ENCODE results near the gene CACNA1G.

The CACNA1G gene

GRCh38 chr17:50570032-50570431 is 9.5 kb downstream of the CACNA1G start:
- no peak for DNase-seq

- no peak for DNase-seq
Observed at GRCh38 chr17:50570528-50570927, 10.0 kb downstream of the CACNA1G start.

- no peak for DNase-seq
Observed at GRCh38 chr17:50571681-50572080, 11.2 kb downstream of the CACNA1G start.

- no peak for DNase-seq
Observed at GRCh38 chr17:50572541-50572940, 12.0 kb downstream of the CACNA1G start.

- DNase-seq: no peak
Observed at GRCh38 chr17:50573866-50574611, 13.5 kb downstream of the CACNA1G start.

GRCh38 chr17:50575581-50576210 is 15.2 kb downstream of the CACNA1G start:
- DNase-seq: no peak

GRCh38 chr17:50576864-50577263 is 16.3 kb downstream of the CACNA1G start:
- no peak for DNase-seq

- no peak for DNase-seq
Observed at GRCh38 chr17:50577451-50577954, 17.0 kb downstream of the CACNA1G start.

GRCh38 chr17:50578173-50578572 is 17.7 kb downstream of the CACNA1G start:
- DNase-seq: no peak

GRCh38 chr17:50579399-50579798 is 18.9 kb downstream of the CACNA1G start:
- no peak for DNase-seq

- no peak for DNase-seq
Observed at GRCh38 chr17:50580646-50581045, 20.1 kb downstream of the CACNA1G start.

- DNase-seq: no peak
Observed at GRCh38 chr17:50581316-50581715, 20.8 kb downstream of the CACNA1G start.

GRCh38 chr17:50582741-50583140 is 22.2 kb downstream of the CACNA1G start:
- DNase-seq: no peak

GRCh38 chr17:50583641-50584040 is 23.1 kb downstream of the CACNA1G start:
- DNase-seq: no peak

- DNase-seq: no peak
Observed at GRCh38 chr17:50584116-50584515, 23.6 kb downstream of the CACNA1G start.

GRCh38 chr17:50584749-50585148 is 24.2 kb downstream of the CACNA1G start:
- no peak for DNase-seq

GRCh38 chr17:50585346-50585745 is 24.8 kb downstream of the CACNA1G start:
- no peak for DNase-seq

- DNase-seq: no peak
Observed at GRCh38 chr17:50585891-50586290, 25.4 kb downstream of the CACNA1G start.

GRCh38 chr17:50586421-50587247 is 26.1 kb downstream of the CACNA1G start:
- DNase-seq: no peak

GRCh38 chr17:50587571-50587970 is 27.1 kb downstream of the CACNA1G start:
- DNase-seq: no peak

GRCh38 chr17:50588391-50589049 is 28.0 kb downstream of the CACNA1G start:
- no peak for DNase-seq

- no peak for DNase-seq
Observed at GRCh38 chr17:50589095-50589705, 28.7 kb downstream of the CACNA1G start.
